HG03095 (cell line): ENCODE measurements around the gene SPAG4.

Experiments
- ATAC-seq: cut with Tn5 transposase; IDR thresholded peaks from one replicate; pipeline ENCODE4 v1.9.1; 2021; ENCODE audit warnings: moderate library complexity; ENCODE audit not compliant: unreplicated experiment

The SPAG4 gene

GRCh38 chr20:35652641-35653429 lies 37.2 kb downstream of the SPAG4 start:
- no peak for ATAC-seq

GRCh38 chr20:35653430-35653734 lies 37.8 kb downstream of the SPAG4 start:
- no peak for ATAC-seq

DNA sequence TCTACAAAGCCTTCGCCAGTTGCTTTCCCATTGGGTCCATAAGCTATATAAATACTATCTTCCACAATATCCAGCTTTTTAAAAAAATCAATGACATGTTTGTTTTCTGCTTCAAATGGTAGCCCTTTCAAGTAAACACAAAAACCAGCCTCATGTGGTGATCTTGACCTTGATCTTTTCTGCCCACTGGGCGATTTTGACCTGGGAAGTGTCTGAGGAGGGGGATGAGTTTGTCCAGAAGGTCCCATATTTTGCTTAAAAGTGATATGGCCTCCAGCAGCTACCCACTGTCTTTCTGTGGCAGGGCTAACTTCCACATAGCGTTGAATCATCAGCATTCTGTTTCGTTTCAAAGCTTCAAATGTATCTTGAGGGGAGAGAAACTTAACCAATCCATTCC lies 38.3 kb downstream of the SPAG4 start:
- ATAC-seq: no peak

DNA sequence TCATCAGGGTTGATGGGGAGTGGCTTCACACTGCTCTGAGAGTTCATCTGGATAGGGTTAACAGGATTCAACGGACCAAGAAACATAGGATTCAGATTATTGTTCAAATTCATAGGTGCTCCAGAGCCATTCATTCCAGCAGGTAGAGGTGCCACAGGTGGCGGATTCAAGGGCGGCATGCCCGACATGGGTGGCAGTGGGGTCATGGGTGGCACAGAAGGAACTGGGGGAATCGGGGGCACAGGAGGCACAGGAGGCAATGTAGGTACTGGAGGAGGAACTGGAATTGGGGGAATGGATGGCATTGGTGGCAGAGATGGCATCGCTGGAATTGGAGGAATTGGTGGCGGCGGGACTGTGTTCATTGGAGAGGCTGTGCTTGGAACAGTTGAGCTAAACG lies 38.8 kb downstream of the SPAG4 start:
- no peak for ATAC-seq

GRCh38 chr20:35657271-35657670 lies 41.6 kb downstream of the SPAG4 start:
- ATAC-seq: no peak

DNA sequence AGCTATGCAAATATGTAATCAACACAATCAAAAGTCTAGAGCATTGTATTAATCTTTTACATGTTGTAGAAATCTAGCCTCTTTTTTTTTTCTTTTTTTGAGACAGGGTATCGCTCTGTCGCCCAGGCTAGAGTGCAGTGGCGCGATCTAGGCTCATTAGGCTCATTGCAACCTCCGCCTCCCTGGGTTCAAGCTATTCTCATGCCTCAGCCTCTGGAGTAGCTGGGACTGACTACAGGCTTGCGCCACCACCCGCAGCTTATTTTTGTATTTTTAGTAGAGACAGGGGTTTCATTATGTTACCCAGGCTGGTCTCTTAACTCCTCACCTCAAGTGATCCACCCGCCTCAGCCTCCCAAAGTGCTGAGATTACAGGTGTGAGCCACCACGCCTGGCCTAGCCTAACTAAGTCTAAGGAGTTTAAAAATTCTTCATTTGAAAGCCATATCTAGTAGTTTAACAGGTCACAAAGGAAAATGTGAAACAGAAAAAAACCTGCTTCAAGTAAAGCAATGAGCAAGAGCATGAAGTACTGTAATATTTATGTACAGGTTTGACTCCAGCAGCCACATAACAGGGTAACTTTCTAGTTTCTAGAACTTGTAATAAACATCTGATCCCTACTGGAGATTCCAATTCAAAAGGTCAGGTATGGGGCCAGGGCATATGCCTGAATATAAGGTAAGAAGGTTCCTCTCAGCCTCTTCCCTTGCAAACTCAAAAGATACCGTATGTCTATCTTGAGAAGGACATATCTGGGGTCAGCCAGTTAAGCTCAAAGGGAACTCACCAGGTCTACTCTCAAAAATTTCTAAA lies 44.7 kb downstream of the SPAG4 start:
- ATAC-seq: no peak

DNA sequence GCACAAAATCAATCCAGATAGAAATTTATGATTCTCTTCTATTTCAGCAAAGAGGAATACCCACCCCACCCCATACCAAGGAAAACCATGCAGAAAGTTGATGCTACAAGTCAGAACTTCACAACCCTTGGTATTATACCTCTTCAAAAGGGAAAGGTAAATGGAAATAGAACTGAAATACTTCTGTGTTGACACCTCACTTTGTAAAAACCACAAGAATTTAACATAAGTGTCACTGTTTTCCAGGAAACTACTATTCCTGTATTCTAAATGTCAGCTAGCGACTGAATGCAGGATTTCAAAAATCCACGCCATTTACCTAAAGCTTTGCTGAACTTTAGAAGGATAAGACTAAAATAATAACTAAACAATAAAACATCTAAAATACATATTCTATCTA lies 45.4 kb downstream of the SPAG4 start:
- ATAC-seq: no peak

GRCh38 chr20:35661908-35662307 lies 46.3 kb downstream of the SPAG4 start:
- no peak for ATAC-seq

GRCh38 chr20:35662551-35662950 lies 46.9 kb downstream of the SPAG4 start:
- no peak for ATAC-seq

DNA sequence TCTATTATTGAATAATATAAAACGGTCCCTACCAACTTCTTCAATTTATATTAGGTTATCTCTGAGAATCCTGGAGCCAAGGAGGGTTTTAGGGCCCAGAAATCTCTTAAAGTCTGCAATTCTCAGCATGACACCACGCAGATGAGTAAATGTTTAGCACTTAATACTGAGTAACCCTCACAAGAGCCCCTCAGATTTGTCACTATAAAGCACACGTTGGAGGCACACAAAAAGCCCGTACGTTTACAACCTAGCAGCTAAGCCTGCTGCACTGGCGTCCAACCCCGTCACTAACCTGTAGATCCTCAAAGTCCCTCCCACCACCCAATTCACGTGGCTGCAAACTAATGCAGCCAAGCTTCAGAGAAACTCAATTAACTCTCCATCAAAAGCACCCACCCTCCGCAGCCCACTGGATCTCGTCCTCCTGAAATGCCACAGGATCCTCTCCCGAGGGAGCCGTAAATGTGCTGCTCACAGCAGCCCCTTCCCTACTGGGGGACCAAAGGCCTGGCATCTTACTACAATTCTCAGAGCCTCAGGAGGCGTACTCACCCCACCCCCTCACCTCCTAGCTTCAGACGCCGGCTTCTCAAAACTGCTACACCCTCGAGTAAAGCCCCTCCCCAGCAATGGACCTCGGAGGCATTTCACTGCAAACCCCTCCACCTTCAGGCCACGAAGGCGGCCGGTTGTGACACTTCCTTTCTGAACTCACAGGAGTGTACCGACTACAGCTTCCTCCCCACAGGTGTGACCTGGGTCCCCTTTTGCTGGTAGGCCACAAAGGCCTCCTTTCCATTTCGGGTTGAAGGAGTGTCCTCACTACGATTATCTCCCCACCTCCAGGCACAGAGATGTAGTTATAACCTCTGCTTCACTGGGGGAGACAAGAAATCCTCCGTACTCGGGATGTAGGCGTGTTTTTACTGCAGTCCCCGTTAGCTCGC lies 48.2 kb downstream of the SPAG4 start:
- peak; percentile 34 for ATAC-seq

DNA sequence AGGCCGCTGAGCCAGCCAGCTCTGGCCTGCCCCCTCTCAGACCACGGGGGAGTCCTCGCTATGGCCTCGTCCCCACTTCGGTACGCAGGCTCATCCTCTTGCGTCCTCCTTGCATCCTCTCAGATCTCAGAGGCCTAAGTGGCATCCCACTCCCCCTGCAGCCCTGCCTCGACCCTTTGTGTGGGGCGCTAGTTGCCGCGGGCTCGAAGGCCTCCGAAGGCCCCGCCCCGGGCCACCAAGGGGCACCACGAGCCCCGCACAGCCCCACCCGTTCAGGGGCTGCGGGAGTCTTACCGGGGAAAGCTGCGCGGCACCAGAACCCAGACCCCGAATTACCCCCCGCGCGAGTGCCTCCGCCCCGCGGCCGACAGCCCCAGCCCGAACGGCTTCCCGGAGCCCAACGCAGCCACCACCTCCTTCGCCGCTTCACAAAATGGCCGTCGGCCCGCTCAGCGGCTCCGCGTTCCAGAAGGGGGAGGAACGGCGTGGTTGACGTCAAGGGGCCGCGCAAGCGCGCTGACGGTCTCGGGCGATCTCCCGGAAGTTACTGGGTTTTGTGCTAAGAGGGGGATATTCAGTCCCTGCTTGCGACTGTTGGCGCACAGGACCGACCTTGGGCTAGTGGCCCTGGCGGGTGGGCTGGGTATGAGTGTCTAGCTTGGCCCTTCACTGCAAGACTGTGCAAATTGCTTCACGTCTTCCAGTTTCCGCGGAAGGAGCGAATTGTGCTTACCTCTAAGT lies 49.0 kb downstream of the SPAG4 start, which contains the start of the genes CPNE1 and RBM12:
TSS of gene CPNE1 (minus strand) at position 435 of the 741 bp plus-strand sequence. CDS start 31,977 bp downstream, outside the sequence.
TSS of gene RBM12 (minus strand) at position 435 of the 741 bp plus-strand sequence. CDS start 9,578 bp downstream, outside the sequence.
- ATAC-seq: peak; percentile 58

- ATAC-seq: no peak
Observed at GRCh38 chr20:35665949-35666288, 50.3 kb downstream of the SPAG4 start.

- no peak for ATAC-seq
Observed at GRCh38 chr20:35669221-35669620, 53.6 kb downstream of the SPAG4 start.

DNA sequence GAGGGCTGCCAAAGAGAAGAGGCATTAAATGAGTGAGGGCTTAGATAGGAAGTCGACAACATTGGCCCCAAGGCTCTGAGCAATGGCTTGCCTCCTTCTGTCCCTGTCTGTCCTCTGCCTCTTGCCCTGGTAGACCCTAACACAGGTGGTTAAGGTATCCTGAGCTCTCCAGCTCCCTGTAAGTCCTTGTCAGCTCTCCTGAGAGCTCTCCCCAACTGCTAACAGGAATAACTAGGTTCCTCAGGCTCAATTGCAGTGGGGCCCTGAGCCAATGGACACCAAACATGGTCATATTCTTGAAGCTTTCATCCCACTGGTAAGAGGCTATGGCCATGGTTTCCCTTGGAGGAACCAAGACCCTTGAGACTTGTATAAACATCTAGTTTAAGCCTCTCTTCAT lies 54.1 kb downstream of the SPAG4 start:
- no peak for ATAC-seq
